ENCODE measurements around the gene TRIM32. TPM values are rescaled to one million over a fixed set of nuclear protein-coding genes. Genes with fewer than 3 reads are reported as not detected.

TRIM32 gene, protein sequence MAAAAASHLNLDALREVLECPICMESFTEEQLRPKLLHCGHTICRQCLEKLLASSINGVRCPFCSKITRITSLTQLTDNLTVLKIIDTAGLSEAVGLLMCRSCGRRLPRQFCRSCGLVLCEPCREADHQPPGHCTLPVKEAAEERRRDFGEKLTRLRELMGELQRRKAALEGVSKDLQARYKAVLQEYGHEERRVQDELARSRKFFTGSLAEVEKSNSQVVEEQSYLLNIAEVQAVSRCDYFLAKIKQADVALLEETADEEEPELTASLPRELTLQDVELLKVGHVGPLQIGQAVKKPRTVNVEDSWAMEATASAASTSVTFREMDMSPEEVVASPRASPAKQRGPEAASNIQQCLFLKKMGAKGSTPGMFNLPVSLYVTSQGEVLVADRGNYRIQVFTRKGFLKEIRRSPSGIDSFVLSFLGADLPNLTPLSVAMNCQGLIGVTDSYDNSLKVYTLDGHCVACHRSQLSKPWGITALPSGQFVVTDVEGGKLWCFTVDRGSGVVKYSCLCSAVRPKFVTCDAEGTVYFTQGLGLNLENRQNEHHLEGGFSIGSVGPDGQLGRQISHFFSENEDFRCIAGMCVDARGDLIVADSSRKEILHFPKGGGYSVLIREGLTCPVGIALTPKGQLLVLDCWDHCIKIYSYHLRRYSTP
- 31.5 TPM for polyA plus RNA-seq
- long read RNA-seq, donor 1, transcript TRIM32-203 (2 exons, 3,717 nt), result major isoform, 7 of 10 reads
- long read RNA-seq, donor 1, partial matches to known transcripts, result 0 of 10 reads
- long read RNA-seq, donor 1, other reads (novel, unspliced or antisense), result 0 of 10 reads
- long read RNA-seq, donor 2, transcript TRIM32-201 (2 exons, 3,688 nt), result major isoform, 9 of 71 reads
- long read RNA-seq, donor 2, partial matches to known transcripts, result 58 of 71 reads
- long read RNA-seq, donor 2, other reads (novel, unspliced or antisense), result 0 of 71 reads
- long read RNA-seq, donor 3, result 0 reads
- long read RNA-seq, donor 4, partial matches to known transcripts, result 0 of 3 reads
- long read RNA-seq, donor 4, other reads (novel, unspliced or antisense), result 0 of 3 reads
- long read RNA-seq, donor 5, transcript TRIM32-201 (2 exons, 3,688 nt), result major isoform, 6 of 9 reads
- long read RNA-seq, donor 5, partial matches to known transcripts, result 0 of 9 reads
- long read RNA-seq, donor 5, other reads (novel, unspliced or antisense), result 0 of 9 reads
- long read RNA-seq, donor 6, transcript TRIM32-201 (2 exons, 3,688 nt), result major isoform, 8 of 12 reads
- long read RNA-seq, donor 6, partial matches to known transcripts, result 0 of 12 reads
- long read RNA-seq, donor 6, other reads (novel, unspliced or antisense), result 0 of 12 reads
- long read RNA-seq, donor 7, partial matches to known transcripts, result 0 of 2 reads
- long read RNA-seq, donor 7, other reads (novel, unspliced or antisense), result 0 of 2 reads
- long read RNA-seq, donor 8, transcript TRIM32-203 (2 exons, 3,717 nt), result minor isoform, 5 of 14 reads
- long read RNA-seq, donor 8, transcript TRIM32-201 (2 exons, 3,688 nt), result major isoform, 9 of 14 reads
- long read RNA-seq, donor 8, partial matches to known transcripts, result 0 of 14 reads
- long read RNA-seq, donor 8, other reads (novel, unspliced or antisense), result 0 of 14 reads
- long read RNA-seq, donor 9, transcript TRIM32-201 (2 exons, 3,688 nt), result major isoform, 8 of 16 reads
- long read RNA-seq, donor 9, transcript TRIM32-203 (2 exons, 3,717 nt), result major isoform, 8 of 16 reads
- long read RNA-seq, donor 9, partial matches to known transcripts, result 0 of 16 reads
- long read RNA-seq, donor 9, other reads (novel, unspliced or antisense), result 0 of 16 reads
- long read RNA-seq, donor 10, transcript TRIM32-201 (2 exons, 3,688 nt), result major isoform, 10 of 65 reads
- long read RNA-seq, donor 10, transcript TRIM32-203 (2 exons, 3,717 nt), result minor isoform, 9 of 65 reads
- long read RNA-seq, donor 10, partial matches to known transcripts, result 46 of 65 reads
- long read RNA-seq, donor 10, other reads (novel, unspliced or antisense), result 0 of 65 reads
- long read RNA-seq, donor 11, transcript TRIM32-201 (2 exons, 3,688 nt), result major isoform, 6 of 11 reads
- long read RNA-seq, donor 11, transcript TRIM32-203 (2 exons, 3,717 nt), result minor isoform, 5 of 11 reads
- long read RNA-seq, donor 11, partial matches to known transcripts, result 0 of 11 reads
- long read RNA-seq, donor 11, other reads (novel, unspliced or antisense), result 0 of 11 reads

DNA sequence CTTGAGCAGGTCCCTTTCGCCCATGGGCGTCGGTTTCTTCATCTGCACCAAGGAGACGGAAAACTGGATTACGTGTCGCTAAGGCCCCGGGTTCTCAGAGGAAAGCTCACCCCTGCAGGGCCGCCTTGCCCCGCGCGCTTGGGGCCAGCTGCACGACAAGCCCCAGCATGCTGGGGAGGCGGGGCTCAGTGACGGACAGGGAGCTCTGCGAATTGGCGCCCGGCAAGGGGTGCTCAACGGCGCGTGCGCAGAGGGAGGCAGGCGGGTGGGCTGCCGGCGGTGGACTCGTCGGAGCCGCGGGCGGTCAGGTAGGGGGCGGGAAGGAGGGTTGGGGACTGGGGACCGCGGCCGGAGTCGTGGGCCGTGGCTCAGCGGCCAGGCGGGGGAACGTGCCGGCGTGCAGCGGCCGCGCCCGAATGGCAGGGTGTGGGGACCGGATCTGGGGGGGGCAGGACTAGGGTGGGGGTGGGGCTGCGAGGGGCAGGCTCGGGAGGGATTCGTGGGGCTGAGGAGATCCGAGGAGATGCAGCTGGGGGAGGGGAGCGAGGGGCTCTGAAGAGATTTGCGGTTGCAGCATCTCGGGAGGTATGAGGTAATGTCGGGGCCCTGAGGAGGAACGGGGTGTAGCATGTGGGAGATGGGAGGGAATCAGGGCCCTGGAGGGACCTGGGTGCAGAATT, at the start of gene TRIM32:
TSS of gene TRIM32 (plus strand) at position 232 of the 680 bp plus-strand sequence. CDS start 10,438 bp downstream, outside the sequence.
- DNase-seq, result peak; percentile 88 to 91
- Histone ChIP-seq H3K27me3 (ENCODE audit: control insufficient read depth, insufficient read depth, low read length) (no peaks in the 10 kb centered on the region), H3K9me3 (ENCODE audit: control insufficient read depth, low read depth, low read length) (peaks cover 6% of the 10 kb centered on the region), H3K36me3 (ENCODE audit: control insufficient read depth, insufficient read depth, low read length) (no peaks in the 10 kb centered on the region), H3K4me3 (ENCODE audit: low read length) (peak within 1 kb of the TSS; percentile 67), H3K27ac (ENCODE audit: low read length) (peak within 1 kb of the TSS; percentile 67), H3K4me1 (ENCODE audit: control insufficient read depth, insufficient read depth, low read length) (peaks cover 23% of the 10 kb centered on the region)
- no CpG with 5 or more reads among the region's 54 CpGs for WGBS (ENCODE audit: insufficient coverage, low lambda C conversion rate)

GRCh38 chr9:116639251-116639741, 47.8 kb upstream of the TRIM32 start:
- no peak overlapping the region for H3K4me3 ChIP-seq (ENCODE audit: low read length)
- H3K27ac ChIP-seq (ENCODE audit: low read length), result no peak overlapping the region
- H3K4me1 ChIP-seq (ENCODE audit: control insufficient read depth, insufficient read depth, low read length), result no peaks in the 10 kb centered on the region
- no peaks in the 10 kb centered on the region for H3K9me3 ChIP-seq (ENCODE audit: control insufficient read depth, low read depth, low read length)
- DNase-seq, result no peak
- no peaks in the 10 kb centered on the region for H3K27me3 ChIP-seq (ENCODE audit: control insufficient read depth, insufficient read depth, low read length)
- H3K36me3 ChIP-seq (ENCODE audit: control insufficient read depth, insufficient read depth, low read length), result no peaks in the 10 kb centered on the region

DNA sequence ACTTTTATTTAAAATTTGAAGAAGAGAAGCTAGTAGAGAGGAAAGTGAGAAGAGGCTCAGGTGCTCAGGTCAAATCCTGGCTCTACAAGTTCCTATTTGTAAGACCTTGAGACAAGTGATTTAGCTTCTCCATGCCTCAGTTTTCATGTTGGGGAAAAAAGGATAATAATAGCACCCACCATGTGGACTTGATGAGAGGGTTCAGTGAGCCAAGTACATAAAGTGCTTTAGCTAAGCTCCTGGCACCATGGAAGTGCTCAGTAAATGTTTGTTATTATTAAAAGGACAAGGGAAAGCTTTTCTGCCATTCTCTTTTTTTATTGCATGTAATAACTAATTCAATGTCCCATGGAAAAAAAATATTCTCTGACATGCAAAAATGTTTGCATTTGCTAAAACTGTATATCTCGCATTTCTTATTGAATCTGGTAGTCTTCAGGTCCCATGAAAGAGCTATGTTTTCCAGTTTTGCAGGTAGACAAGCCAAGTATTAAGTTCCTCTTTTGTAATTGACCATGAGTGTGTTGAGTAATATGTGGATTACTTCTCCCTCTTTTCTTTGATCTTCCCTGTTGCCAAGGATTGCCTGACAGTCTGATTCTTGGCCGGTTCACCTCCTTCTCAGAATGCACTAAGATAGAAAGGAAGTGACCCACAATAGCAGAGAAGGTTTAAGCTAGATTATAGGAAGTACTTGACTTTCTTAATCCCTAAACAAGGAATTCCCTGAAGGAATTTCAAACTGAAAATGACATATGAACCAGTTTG, 45.6 kb upstream of the TRIM32 start:
- no peaks in the 10 kb centered on the region for H3K4me1 ChIP-seq (ENCODE audit: control insufficient read depth, insufficient read depth, low read length)
- H3K4me3 ChIP-seq (ENCODE audit: low read length), result no peak overlapping the region
- no peaks in the 10 kb centered on the region for H3K27me3 ChIP-seq (ENCODE audit: control insufficient read depth, insufficient read depth, low read length)
- H3K36me3 ChIP-seq (ENCODE audit: control insufficient read depth, insufficient read depth, low read length), result no peaks in the 10 kb centered on the region
- H3K9me3 ChIP-seq (ENCODE audit: control insufficient read depth, low read depth, low read length), result no peaks in the 10 kb centered on the region
- DNase-seq, result no peak
- H3K27ac ChIP-seq (ENCODE audit: low read length), result no peak overlapping the region
- WGBS (ENCODE audit: insufficient coverage, low lambda C conversion rate), result 60% methylated on average over 1 of the region's 2 CpGs

- no peak for DNase-seq
- no CpG with 5 or more reads among the region's 1 CpG for WGBS (ENCODE audit: insufficient coverage, low lambda C conversion rate)
- Histone ChIP-seq H3K27me3 (ENCODE audit: control insufficient read depth, insufficient read depth, low read length) (no peaks in the 10 kb centered on the region), H3K4me1 (ENCODE audit: control insufficient read depth, insufficient read depth, low read length) (no peaks in the 10 kb centered on the region), H3K27ac (ENCODE audit: low read length) (no peak overlapping the region), H3K4me3 (ENCODE audit: low read length) (no peak overlapping the region), H3K9me3 (ENCODE audit: control insufficient read depth, low read depth, low read length) (no peaks in the 10 kb centered on the region), H3K36me3 (ENCODE audit: control insufficient read depth, insufficient read depth, low read length) (no peaks in the 10 kb centered on the region)
These were observed 43.4 kb upstream of the TRIM32 start for GRCh38 chr9:116643691-116644090.

- Histone ChIP-seq H3K9me3 (ENCODE audit: control insufficient read depth, low read depth, low read length) (no peaks in the 10 kb centered on the region), H3K36me3 (ENCODE audit: control insufficient read depth, insufficient read depth, low read length) (no peaks in the 10 kb centered on the region), H3K27ac (ENCODE audit: low read length) (no peak overlapping the region), H3K4me1 (ENCODE audit: control insufficient read depth, insufficient read depth, low read length) (no peaks in the 10 kb centered on the region), H3K27me3 (ENCODE audit: control insufficient read depth, insufficient read depth, low read length) (no peaks in the 10 kb centered on the region), H3K4me3 (ENCODE audit: low read length) (no peak overlapping the region)
- no peak for DNase-seq
- no CpG with 5 or more reads among the region's 2 CpGs for WGBS (ENCODE audit: insufficient coverage, low lambda C conversion rate)
These were observed 42.9 kb upstream of the TRIM32 start for GRCh38 chr9:116644091-116644688.

GRCh38 chr9:116646661-116647514, 40.2 kb upstream of the TRIM32 start:
- WGBS (ENCODE audit: insufficient coverage, low lambda C conversion rate), result 86% methylated on average over 2 of the region's 5 CpGs
- no peaks in the 10 kb centered on the region for H3K27me3 ChIP-seq (ENCODE audit: control insufficient read depth, insufficient read depth, low read length)
- H3K36me3 ChIP-seq (ENCODE audit: control insufficient read depth, insufficient read depth, low read length), result peaks cover 3% of the 10 kb centered on the region
- H3K4me1 ChIP-seq (ENCODE audit: control insufficient read depth, insufficient read depth, low read length), result no peaks in the 10 kb centered on the region
- peak; percentile 26 to 28 for DNase-seq
- H3K9me3 ChIP-seq (ENCODE audit: control insufficient read depth, low read depth, low read length), result no peaks in the 10 kb centered on the region
- no peak overlapping the region for H3K27ac ChIP-seq (ENCODE audit: low read length)
- no peak overlapping the region for H3K4me3 ChIP-seq (ENCODE audit: low read length)

DNA sequence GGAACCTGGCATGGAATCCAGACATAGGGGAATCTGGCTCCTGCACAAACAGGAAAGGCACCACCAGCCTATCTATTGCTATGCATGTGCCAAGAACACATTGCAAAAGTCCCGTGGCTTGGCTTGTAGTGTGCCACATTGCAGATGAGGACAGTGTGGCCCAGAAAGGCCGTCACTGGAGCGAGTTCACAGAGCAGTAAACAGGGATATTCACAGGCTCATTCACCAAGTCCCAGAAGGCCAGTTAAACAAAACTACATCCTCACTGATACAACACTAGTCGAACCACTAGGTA, 39.6 kb upstream of the TRIM32 start:
- H3K4me1 ChIP-seq (ENCODE audit: control insufficient read depth, insufficient read depth, low read length), result no peaks in the 10 kb centered on the region
- H3K9me3 ChIP-seq (ENCODE audit: control insufficient read depth, low read depth, low read length), result no peaks in the 10 kb centered on the region
- no peaks in the 10 kb centered on the region for H3K27me3 ChIP-seq (ENCODE audit: control insufficient read depth, insufficient read depth, low read length)
- peaks cover 3% of the 10 kb centered on the region for H3K36me3 ChIP-seq (ENCODE audit: control insufficient read depth, insufficient read depth, low read length)
- no peak overlapping the region for H3K4me3 ChIP-seq (ENCODE audit: low read length)
- no peak for DNase-seq
- no peak overlapping the region for H3K27ac ChIP-seq (ENCODE audit: low read length)
- no CpG with 5 or more reads among the region's 4 CpGs for WGBS (ENCODE audit: insufficient coverage, low lambda C conversion rate)

Measured in large intestine (tissue), 12 donors.